GM23338 (cell line): Measurements from ENCODE around the gene HSD17B7. TPM values are rescaled to one million over a fixed set of nuclear protein-coding genes. Genes with fewer than 3 reads are reported as not detected.

ENCODE experiments used
- ATAC-seq: fragments of 200-7000 bp; cut with Tn5 transposase; 3 replicates; pipeline ENCODE4 v1.9.1; 2020
- DNase-seq: peaks from one replicate; pipeline ENCODE4 v3.0.0-alpha.2; 2015; ENCODE audit warnings: low spot score
- H2AFZ ChIP-seq: fragments of 200-600 bp; sonication (generic); 2 replicates; pipeline ENCODE4 v1.8.0; 2016; ENCODE audit warnings: antibody characterized with exemption, mild to moderate bottlenecking, moderate library complexity
- H3F3A ChIP-seq: fragments of 200-600 bp; sonication (generic); replicated peaks from 2 replicates; pipeline ENCODE4 v1.8.0; 2017; ENCODE audit warnings: antibody characterized with exemption, mixed run types, low read depth
- H3K27ac ChIP-seq: fragments of 200-600 bp; sonication (generic); 2 replicates; pipeline ENCODE4 v1.6.1; 2016; ENCODE audit warnings: low read depth
- H3K27me3 ChIP-seq: fragments of 200-600 bp; sonication (generic); 2 replicates; pipeline ENCODE4 v1.8.0; 2016; ENCODE audit warnings: mild to moderate bottlenecking, mixed run types, moderate library complexity; ENCODE audit not compliant: insufficient read depth
- H3K36me3 ChIP-seq: fragments of 200-600 bp; sonication (generic); 2 replicates; pipeline ENCODE4 v1.8.0; 2016; ENCODE audit warnings: mild to moderate bottlenecking; ENCODE audit not compliant: insufficient read depth
- H3K4me1 ChIP-seq: fragments of 200-600 bp; sonication (generic); 2 replicates; pipeline ENCODE4 v1.8.0; 2016; ENCODE audit warnings: mild to moderate bottlenecking, moderate library complexity; ENCODE audit not compliant: insufficient read depth
- H3K4me2 ChIP-seq: fragments of 200-600 bp; sonication (generic); 2 replicates; pipeline ENCODE4 v1.7.1; 2017; ENCODE audit warnings: mixed run types
- H3K4me3 ChIP-seq: fragments of 200-600 bp; sonication (generic); 2 replicates; pipeline ENCODE4 v1.6.1; 2016; ENCODE audit warnings: mixed run types
- H3K79me2 ChIP-seq: fragments of 200-600 bp; sonication (generic); replicated peaks from 2 replicates; pipeline ENCODE4 v1.8.0; 2017; ENCODE audit warnings: mild to moderate bottlenecking; ENCODE audit not compliant: insufficient read depth
- H3K9me2 ChIP-seq: fragments of 200-600 bp; sonication (generic); 2 replicates; pipeline ENCODE4 v1.8.0; 2017; ENCODE audit not compliant: insufficient read depth
- H4K20me1 ChIP-seq: fragments of 200-600 bp; sonication (generic); replicated peaks from 2 replicates; pipeline ENCODE4 v1.8.0; 2017; ENCODE audit warnings: mild to moderate bottlenecking; ENCODE audit not compliant: insufficient read depth
- H3K27ac Mint-ChIP-seq: 2 replicates; pipeline ENCODE4 v1.8.0; 2020; ENCODE audit warnings: inconsistent platforms, mild to moderate bottlenecking, moderate library complexity, mixed read lengths
- H3K27me3 Mint-ChIP-seq: 3 replicates; pipeline ENCODE4 v1.8.0; 2022; ENCODE audit warnings: low read depth, mild to moderate bottlenecking, moderate library complexity, mixed read lengths, inconsistent platforms; ENCODE audit not compliant: insufficient read depth, poor library complexity
- H3K36me3 Mint-ChIP-seq: 3 replicates; pipeline ENCODE4 v1.8.0; 2021; ENCODE audit warnings: low read depth, mild to moderate bottlenecking, inconsistent platforms, moderate library complexity, mixed read lengths
- H3K4me1 Mint-ChIP-seq: 3 replicates; pipeline ENCODE4 v1.8.0; 2020; ENCODE audit warnings: mild to moderate bottlenecking, inconsistent platforms, mixed read lengths
- H3K4me3 Mint-ChIP-seq: 3 replicates; pipeline ENCODE4 v1.8.0; 2021; ENCODE audit warnings: moderate library complexity, mild to moderate bottlenecking, inconsistent platforms, mixed read lengths
- H3K9me3 Mint-ChIP-seq: 3 replicates; pipeline ENCODE4 v1.8.0; 2020; ENCODE audit warnings: moderate library complexity, mild to moderate bottlenecking, inconsistent platforms, mixed read lengths
- CREB1 ChIP-seq: fragments of 250-450 bp; sonication (Bioruptor Pico); IDR thresholded peaks from 2 replicates; pipeline ENCODE4 v1.5.0; 2020; ENCODE audit warnings: low read depth, mild to moderate bottlenecking, moderate library complexity
- CTCF ChIP-seq, 2 experiments: fragments of 200-600 bp in 1 of 2; sonication (generic) in 1 of 2; conservative IDR thresholded peaks; 2 replicates each; pipeline versions ENCODE4 v1.5.1 to v1.6.1; 2016 to 2017; ENCODE audit warnings: antibody characterized with exemption in 2 of 2, low read depth in 2 of 2, mild to moderate bottlenecking in 2 of 2, moderate library complexity in 1 of 2
- EZH2 ChIP-seq: fragments of 200-600 bp; sonication (generic); IDR thresholded peaks from one replicate; pipeline ENCODE4 v1.8.0; 2017; ENCODE audit warnings: antibody characterized with exemption, mild to moderate bottlenecking, low read depth; ENCODE audit not compliant: unreplicated experiment
- EZH2phosphoT487 ChIP-seq: fragments of 200-600 bp; sonication (generic); IDR thresholded peaks from one replicate; pipeline ENCODE4 v1.8.1; 2018; ENCODE audit warnings: antibody characterized with exemption; ENCODE audit not compliant: unreplicated experiment
- JUNB ChIP-seq: IDR thresholded peaks from one replicate; pipeline ENCODE4 v1.6.1; 2016; ENCODE audit warnings: antibody characterized with exemption; ENCODE audit not compliant: unreplicated experiment
- NANOG ChIP-seq: IDR thresholded peaks from 2 replicates; pipeline ENCODE4 v1.6.1; 2016; ENCODE audit warnings: antibody characterized with exemption, borderline replicate concordance
- POLR2AphosphoS5 ChIP-seq: IDR thresholded peaks from 2 replicates; pipeline ENCODE4 v1.6.1; 2016; ENCODE audit warnings: antibody characterized with exemption, low read depth
- ZNF331 ChIP-seq: fragments of 250-450 bp; sonication (Bioruptor Pico); IDR thresholded peaks from 2 replicates; pipeline ENCODE4 v1.5.0; 2020; ENCODE audit warnings: low read depth, mild to moderate bottlenecking, moderate library complexity
- polyA plus RNA-seq: library from polyadenylated mRNA; unstranded; fragments of >200 nt; fragmentation: Nextera tagmentation; extraction: Ambion mirVana; gene quantifications from 2 replicates; pipeline ENCODE4 v1.2.1, GENCODE V29; 2016
- total RNA-seq: library from RNA; depleted of rRNA; stranded (reverse); fragments of >200 nt; shearing (Covaris generic); gene quantifications from 2 replicates; pipeline ENCODE4 v1.2.3, GENCODE V29; 2014
- TF ChIP-seq, protein P1 (sequence below): fragments of 250-450 bp; sonication (Bioruptor Pico); IDR thresholded peaks from 2 replicates; pipeline ENCODE4 v1.5.0; 2020; ENCODE audit warnings: mild to moderate bottlenecking, moderate library complexity
- TF ChIP-seq, protein P2 (sequence below): IDR thresholded peaks from 2 replicates; pipeline ENCODE4 v1.6.1; 2016; ENCODE audit warnings: antibody characterized with exemption

Gene HSD17B7
- total and polyA plus RNA-seq, 2 experiments from 2014 or later: 30.9 to 31.9 TPM

GRCh38 chr1:162844153-162844552, 53.7 kb downstream of the HSD17B7 start (continued):
- TF ChIP-seq, protein P1, sequence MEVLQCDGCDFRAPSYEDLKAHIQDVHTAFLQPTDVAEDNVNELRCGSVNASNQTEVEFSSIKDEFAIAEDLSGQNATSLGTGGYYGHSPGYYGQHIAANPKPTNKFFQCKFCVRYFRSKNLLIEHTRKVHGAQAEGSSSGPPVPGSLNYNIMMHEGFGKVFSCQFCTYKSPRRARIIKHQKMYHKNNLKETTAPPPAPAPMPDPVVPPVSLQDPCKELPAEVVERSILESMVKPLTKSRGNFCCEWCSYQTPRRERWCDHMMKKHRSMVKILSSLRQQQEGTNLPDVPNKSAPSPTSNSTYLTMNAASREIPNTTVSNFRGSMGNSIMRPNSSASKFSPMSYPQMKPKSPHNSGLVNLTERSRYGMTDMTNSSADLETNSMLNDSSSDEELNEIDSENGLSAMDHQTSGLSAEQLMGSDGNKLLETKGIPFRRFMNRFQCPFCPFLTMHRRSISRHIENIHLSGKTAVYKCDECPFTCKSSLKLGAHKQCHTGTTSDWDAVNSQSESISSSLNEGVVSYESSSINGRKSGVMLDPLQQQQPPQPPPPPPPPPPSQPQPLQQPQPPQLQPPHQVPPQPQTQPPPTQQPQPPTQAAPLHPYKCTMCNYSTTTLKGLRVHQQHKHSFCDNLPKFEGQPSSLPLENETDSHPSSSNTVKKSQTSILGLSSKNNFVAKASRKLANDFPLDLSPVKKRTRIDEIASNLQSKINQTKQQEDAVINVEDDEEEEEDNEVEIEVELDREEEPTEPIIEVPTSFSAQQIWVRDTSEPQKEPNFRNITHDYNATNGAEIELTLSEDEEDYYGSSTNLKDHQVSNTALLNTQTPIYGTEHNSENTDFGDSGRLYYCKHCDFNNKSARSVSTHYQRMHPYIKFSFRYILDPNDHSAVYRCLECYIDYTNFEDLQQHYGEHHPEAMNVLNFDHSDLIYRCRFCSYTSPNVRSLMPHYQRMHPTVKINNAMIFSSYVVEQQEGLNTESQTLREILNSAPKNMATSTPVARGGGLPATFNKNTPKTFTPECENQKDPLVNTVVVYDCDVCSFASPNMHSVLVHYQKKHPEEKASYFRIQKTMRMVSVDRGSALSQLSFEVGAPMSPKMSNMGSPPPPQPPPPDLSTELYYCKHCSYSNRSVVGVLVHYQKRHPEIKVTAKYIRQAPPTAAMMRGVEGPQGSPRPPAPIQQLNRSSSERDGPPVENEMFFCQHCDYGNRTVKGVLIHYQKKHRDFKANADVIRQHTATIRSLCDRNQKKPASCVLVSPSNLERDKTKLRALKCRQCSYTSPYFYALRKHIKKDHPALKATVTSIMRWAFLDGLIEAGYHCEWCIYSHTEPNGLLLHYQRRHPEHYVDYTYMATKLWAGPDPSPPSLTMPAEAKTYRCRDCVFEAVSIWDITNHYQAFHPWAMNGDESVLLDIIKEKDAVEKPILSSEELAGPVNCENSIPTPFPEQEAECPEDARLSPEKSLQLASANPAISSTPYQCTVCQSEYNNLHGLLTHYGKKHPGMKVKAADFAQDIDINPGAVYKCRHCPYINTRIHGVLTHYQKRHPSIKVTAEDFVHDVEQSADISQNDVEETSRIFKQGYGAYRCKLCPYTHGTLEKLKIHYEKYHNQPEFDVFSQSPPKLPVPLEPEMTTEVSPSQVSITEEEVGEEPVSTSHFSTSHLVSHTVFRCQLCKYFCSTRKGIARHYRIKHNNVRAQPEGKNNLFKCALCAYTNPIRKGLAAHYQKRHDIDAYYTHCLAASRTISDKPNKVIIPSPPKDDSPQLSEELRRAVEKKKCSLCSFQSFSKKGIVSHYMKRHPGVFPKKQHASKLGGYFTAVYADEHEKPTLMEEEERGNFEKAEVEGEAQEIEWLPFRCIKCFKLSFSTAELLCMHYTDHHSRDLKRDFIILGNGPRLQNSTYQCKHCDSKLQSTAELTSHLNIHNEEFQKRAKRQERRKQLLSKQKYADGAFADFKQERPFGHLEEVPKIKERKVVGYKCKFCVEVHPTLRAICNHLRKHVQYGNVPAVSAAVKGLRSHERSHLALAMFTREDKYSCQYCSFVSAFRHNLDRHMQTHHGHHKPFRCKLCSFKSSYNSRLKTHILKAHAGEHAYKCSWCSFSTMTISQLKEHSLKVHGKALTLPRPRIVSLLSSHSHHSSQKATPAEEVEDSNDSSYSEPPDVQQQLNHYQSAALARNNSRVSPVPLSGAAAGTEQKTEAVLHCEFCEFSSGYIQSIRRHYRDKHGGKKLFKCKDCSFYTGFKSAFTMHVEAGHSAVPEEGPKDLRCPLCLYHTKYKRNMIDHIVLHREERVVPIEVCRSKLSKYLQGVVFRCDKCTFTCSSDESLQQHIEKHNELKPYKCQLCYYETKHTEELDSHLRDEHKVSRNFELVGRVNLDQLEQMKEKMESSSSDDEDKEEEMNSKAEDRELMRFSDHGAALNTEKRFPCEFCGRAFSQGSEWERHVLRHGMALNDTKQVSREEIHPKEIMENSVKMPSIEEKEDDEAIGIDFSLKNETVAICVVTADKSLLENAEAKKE: no peak
- TF ChIP-seq CREB1 (CRISPR knock-in tag): no peak

DNA sequence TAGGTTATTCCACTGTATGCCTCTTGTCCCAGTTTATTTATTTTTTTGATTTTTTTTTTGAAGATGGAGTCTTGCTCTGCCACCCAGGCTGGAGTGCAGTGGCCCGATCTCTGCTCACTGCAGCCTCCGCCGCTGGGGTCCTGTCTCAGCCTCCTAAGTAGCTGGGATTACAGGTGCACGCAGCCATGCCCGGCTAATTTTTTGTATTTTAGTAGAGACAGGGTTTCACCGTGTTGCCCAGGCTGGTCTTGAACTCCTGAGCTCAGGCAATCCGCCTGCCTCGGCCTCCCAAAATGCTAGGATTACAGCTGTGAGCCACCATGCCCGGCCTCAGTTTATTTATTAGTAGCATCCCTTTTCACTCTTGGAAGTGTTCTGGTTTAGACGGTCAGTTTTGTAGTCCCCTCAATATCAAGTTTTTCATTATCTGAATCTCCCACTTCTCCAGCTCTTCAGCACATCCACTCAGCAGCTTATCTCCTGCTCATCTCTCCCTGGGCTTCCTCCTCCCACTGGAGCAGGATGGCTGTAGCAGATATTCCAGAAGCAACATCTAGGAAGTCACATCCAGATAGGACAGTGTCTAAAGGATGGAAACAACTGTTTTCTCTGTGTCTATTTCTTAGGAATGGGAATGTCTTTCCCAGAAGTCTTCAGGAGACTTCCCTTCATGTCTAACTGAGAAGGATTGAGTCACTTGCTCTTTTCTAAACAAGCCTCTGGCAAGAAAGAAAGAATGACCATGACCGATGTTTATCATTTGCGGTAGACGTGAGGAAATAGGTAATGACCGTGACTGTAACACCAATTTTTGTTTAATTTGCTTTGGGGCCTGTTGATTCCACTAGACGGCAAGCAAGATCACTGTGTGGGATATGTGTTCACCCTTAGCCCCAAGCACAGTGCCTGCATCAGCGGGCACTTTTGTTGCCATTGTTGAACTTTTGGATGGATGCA, 56.0 kb downstream of the HSD17B7 start:
- no peaks in the 10 kb centered on the region for H3K27me3 ChIP-seq
- no peaks in the 10 kb centered on the region for H3K36me3 ChIP-seq
- H3F3A ChIP-seq: no peaks in the 10 kb centered on the region
- Mint-ChIP-seq H3K36me3 (no peaks in the 10 kb centered on the region), H3K4me3 (no peak overlapping the region), H3K9me3 (no peaks in the 10 kb centered on the region), H3K27ac (no peak overlapping the region), H3K27me3 (peaks cover 6% of the 10 kb centered on the region), H3K4me1 (peaks cover 4% of the 10 kb centered on the region; the same call in 1 of the 3 replicates)
- no peaks in the 10 kb centered on the region for H3K9me2 ChIP-seq
- H3K4me1 ChIP-seq: no peaks in the 10 kb centered on the region; the same call in 1 of the 2 replicates
- H3K4me2 ChIP-seq: no peak overlapping the region
- H3K4me3 ChIP-seq: no peak overlapping the region
- H3K79me2 ChIP-seq: no peaks in the 10 kb centered on the region
- DNase-seq: no peak
- ATAC-seq: no peak
- no peak overlapping the region for H3K27ac ChIP-seq
- H4K20me1 ChIP-seq: no peaks in the 10 kb centered on the region
- H2AFZ ChIP-seq: no peak overlapping the region
- no peak for TF ChIP-seq POLR2AphosphoS5
- no peak for TF ChIP-seq NANOG
- TF ChIP-seq CREB1 (CRISPR knock-in tag): no peak
- no peak for TF ChIP-seq JUNB
- no peak for TF ChIP-seq ZNF331 (CRISPR knock-in tag)
- TF ChIP-seq, protein P2, sequence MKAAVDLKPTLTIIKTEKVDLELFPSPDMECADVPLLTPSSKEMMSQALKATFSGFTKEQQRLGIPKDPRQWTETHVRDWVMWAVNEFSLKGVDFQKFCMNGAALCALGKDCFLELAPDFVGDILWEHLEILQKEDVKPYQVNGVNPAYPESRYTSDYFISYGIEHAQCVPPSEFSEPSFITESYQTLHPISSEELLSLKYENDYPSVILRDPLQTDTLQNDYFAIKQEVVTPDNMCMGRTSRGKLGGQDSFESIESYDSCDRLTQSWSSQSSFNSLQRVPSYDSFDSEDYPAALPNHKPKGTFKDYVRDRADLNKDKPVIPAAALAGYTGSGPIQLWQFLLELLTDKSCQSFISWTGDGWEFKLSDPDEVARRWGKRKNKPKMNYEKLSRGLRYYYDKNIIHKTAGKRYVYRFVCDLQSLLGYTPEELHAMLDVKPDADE: no peak
- no peak for TF ChIP-seq EZH2phosphoT487
- TF ChIP-seq EZH2: no peak
- no peak for TF ChIP-seq CTCF (conservative IDR thresholded peaks at IDR 0.05; ENCODE audit: low read depth in 2 of 2)
